ENCODE measurements around the gene PPL.
"Not testable (repeated sequence)": the region's sequence is repeated elsewhere in the genome, so short reads cannot be mapped to it uniquely, and the experiment has no call there.

The PPL gene

GRCh38 chr16:4931381-4931780 lies 5.6 kb downstream of the PPL start:
- DNase-seq, result no peak

DNA sequence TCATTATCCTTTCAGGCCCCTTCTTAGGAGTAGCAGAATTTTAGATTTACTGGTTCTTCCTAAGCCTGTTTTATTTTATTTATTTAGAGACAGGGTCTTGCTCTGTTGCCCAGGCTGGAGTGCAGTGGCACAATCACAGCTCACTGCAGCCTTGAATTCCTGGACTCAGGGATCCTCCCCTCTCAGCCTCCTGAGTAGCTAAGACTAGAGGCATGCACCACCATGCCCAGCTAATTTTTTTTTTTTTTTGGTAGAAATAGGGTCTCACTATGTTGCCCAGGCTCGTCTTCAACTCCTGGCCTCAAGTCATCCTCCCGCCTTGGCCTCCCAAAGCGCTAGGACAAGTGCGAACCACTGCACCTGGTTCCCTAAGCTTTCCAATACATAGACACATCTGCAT lies 7.3 kb downstream of the PPL start:
- DNase-seq, result not testable (repeated sequence)

DNA sequence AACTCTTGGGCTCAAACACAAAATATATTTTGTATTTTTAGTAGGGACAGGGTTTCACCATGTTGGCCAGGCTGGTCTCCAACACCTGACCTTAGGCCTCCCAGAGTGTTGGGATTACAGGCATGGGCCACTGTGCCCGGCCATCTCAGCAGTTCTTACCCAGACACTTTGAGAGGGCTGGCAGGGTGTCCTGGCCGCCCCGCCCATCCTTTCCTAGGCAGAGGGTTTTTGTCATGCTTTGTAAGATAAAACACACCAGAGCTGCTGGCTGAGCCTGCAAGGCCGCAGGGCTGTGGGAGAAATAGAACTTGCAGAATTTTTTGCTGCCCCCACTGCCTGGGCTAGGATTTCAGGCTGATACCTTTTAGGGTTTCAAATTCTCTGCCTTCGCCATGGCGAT lies 8.7 kb downstream of the PPL start:
- DNase-seq, result no peak

- no peak for DNase-seq
Measured at GRCh38 chr16:4927661-4928060, 9.3 kb downstream of the PPL start.

- no peak for DNase-seq
Measured at GRCh38 chr16:4926928-4927327, 10.0 kb downstream of the PPL start.

DNA sequence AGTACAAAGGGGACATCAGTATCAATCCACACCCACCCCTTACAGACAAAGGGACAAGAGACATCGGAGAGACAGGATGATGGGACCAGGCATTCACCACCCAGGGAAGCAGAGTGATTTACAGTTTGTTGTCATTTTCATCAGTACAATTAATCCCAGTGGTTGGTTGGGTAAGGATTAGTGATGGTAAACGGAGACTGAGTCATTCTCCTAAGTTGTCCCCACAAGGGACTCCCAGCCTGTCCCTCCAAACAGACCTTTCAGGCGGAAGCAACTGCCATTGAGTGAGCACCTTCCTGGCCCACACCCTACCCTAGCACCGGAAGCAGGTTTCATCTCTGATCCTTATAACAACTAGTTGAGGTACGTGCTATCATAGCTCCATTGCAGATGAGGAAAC lies 11.2 kb downstream of the PPL start:
- no peak for DNase-seq

DNA sequence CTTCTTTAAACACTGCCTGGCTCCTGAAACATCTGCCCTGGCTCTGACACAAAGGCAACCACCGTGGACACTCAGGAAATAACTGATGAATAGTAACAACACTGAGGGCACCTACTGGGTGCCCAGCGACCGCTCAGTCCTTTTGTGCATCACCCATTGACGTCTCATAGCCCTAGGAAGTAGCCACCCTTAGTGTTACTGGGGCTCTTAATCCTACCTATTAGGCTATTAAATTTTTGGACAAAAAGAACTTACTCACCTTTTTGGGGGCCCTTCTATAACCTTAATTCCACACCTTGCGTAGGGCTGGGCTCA lies 11.7 kb downstream of the PPL start:
- no peak for DNase-seq

- no peak for DNase-seq
Measured at GRCh38 chr16:4924593-4925292, 12.2 kb downstream of the PPL start.

- DNase-seq, result no peak
Measured at GRCh38 chr16:4923853-4924252, 13.1 kb downstream of the PPL start.

DNA sequence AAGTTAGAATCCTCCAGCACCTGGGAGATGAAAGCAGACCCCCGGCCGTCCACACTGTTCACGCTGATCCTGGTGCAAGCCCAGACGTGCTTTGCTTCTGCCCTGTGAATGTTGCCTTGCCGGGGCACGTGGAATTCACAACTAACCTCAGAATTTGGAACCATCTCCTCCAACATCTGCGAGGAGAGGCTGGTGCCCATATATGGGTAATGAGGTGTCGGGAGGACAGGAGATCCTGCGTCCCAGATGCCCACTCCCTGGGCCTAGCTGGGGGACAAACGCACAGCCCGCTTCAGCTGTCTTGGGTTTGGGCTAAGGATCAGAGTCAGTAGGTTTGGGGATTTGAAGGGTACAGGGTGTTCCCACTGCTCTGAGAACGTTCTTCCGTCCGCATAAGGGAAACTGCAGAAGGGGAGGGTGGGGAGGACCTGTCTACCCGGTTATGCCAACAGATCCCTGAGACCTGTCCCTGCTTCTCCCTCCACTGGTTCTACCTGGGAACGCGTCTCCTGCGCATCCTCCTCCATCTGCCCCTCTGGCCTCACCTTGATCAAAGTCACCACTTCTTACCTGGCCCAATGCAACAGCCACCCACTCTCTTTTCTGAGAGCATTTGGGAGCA lies 14.1 kb downstream of the PPL start:
- DNase-seq, result no peak

DNA sequence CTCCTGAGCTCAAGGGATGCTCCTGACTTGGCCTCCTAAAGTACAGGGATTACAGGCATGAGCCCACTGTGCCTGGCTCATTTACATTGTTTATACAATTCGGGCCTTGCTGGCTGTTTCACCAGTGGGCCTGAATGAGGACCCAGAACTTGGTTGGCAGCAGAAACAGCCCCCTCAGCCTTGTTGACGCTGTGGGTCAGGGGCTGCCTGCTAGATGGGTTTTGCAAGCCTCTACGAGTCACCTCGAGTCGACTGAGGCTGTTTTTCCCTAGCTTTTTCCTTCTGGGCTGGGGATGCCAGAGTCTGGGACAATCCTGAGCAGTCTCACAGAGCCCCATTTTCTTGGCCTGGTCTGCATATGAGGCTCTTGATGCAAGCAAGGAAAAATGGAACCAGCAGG lies 16.1 kb downstream of the PPL start:
- no peak for DNase-seq

GRCh38 chr16:4918781-4919251 lies 18.1 kb downstream of the PPL start:
- no peak for DNase-seq

GRCh38 chr16:4917117-4917516 lies 19.8 kb downstream of the PPL start:
- no peak for DNase-seq

DNA sequence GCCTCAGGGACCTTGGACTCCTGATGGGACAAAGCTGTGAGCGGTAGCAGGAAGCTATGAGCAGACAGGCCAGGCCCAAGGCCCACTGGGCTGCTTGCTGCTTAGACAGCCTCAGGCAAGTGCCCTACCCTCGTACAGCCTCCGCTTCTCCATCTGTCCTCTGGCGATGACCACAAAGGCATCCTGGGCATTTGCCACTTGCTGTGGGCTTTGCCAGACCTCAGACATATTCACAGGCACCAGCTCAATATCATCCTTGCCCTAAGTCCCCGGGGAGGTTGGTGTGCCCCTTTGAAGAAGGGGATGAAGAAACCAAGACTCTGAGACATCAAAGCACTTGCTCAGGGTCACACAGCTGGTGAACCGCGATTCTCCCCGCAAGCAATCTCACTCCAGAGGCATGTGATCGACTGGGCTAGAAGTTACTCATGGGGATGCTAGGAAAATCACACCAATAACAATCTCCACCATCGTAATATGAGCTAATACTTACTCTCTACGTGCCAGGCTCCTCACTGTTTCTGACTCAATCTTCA lies 21.7 kb downstream of the PPL start:
- no peak for DNase-seq

GRCh38 chr16:4914528-4915225 lies 22.3 kb downstream of the PPL start:
- DNase-seq, result no peak

GRCh38 chr16:4913774-4914525 lies 23.0 kb downstream of the PPL start:
- DNase-seq, result no peak

- DNase-seq, result no peak
Measured at GRCh38 chr16:4913130-4913773, 23.7 kb downstream of the PPL start.

- DNase-seq, result no peak
Measured at GRCh38 chr16:4911970-4912386, 25.0 kb downstream of the PPL start.

- DNase-seq, result no peak
Measured at GRCh38 chr16:4910828-4911227, 26.1 kb downstream of the PPL start.

- DNase-seq, result no peak
Measured at GRCh38 chr16:4909825-4910224, 27.1 kb downstream of the PPL start.

GRCh38 chr16:4908854-4909401 lies 28.0 kb downstream of the PPL start:
- DNase-seq, result no peak

GRCh38 chr16:4904942-4905615 lies 31.9 kb downstream of the PPL start:
- DNase-seq, result no peak
